Cerebellar cortex (tissue), 1 donor: ENCODE measurements around the gene WDR88.
"Not testable (repeated sequence)": the region's sequence is repeated elsewhere in the genome, so short reads cannot be mapped to it uniquely, and the experiment has no call there.

Experiments used
- DNase-seq: peaks from one replicate; pipeline ENCODE4 v3.0.0-alpha.2; 2015; ENCODE audit warnings: low spot score

WDR88 gene

DNA sequence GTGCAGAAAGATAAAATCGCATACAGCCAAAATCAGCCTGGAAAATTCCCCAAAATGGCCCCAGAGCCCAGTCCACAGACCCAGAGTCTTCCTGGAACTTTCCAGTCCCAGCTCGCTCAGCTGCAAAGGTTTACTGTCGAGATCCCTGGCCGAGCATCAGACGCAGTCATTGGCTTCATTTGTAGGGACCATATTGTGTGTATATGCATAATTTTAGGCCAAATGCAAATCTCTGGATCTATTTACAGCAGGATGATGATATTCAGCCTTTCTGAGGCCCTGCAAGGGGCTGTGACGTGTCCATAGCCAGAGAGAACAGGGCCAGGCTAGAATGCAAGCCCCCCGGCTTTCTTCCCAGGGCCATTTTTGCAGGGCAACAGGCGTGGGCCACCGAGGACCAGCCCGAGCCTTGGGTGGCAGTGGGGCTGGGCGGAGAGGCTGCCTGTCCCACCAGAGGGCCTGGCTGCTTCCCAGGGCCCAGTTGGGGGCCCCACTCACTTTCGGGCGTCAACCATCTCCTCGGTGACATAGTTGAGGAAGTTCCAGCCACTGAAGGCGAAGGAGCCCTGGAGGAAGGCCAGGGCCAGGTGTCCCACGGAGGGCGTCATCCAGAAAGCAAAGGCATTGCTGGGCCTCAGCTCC is 80.0 kb downstream of the WDR88 start:
- no peak for DNase-seq

DNA sequence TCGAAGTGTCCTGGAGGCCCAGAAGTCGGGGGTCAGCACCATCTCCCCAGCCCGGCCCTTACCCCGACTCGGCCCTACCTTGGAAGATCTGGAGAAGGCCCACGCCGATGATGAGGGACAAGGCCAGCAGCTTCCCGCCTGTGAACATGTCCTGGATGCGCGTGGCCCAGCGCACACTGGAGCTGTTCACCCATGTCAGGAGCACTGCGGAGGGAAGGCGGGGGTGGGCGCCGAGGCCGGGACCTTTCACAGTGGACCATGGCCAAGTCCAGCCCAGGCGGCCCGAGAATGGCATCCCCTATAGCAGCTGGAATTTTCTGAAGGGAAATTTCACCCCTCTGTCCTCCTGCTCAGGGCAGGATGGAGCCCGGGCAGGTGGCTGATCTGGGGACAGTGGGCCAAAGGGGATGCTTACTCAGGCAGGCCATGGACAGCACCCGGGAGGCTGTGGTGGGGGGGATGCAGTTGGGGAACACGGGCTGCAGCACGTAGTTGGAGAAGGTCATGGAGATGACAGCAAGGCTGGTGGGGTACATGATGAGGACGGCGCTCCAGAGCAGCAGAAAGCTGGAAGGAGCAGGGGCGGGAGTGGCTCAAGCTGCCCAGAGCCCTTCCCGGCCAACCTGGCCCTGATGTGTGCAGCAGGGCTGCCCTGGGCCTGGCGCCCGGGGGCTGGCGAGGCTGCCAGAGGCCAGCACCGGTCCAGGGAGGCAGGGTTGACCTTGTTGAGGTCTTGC is 80.7 kb downstream of the WDR88 start:
- no peak for DNase-seq

DNA sequence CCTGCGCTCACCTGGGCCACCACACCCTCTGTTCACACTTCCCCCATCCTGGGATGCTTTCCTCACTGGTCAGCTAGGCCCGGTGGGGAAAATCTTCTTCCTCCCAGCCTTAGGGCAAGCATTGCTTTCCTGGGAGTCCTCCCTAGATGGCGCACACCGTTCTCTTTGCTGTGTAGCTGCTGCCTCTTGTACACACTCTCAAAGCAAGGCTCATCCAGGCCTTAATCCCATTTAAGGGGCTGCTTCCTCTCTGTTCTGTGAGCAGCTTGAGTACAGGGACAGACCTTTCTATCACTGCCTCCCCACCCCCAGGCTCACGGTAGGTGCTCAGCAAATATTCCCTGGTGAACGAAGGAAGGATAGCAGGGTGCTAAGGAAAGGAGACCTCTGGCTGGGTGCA is 82.7 kb downstream of the WDR88 start:
- peak; percentile 41 for DNase-seq

GRCh38 chr19:33215438-33216197 is 83.7 kb downstream of the WDR88 start:
- no peak for DNase-seq

GRCh38 chr19:33216198-33216830 is 84.4 kb downstream of the WDR88 start:
- DNase-seq = no peak

GRCh38 chr19:33217881-33218280 is 86.0 kb downstream of the WDR88 start:
- no peak for DNase-seq

DNA sequence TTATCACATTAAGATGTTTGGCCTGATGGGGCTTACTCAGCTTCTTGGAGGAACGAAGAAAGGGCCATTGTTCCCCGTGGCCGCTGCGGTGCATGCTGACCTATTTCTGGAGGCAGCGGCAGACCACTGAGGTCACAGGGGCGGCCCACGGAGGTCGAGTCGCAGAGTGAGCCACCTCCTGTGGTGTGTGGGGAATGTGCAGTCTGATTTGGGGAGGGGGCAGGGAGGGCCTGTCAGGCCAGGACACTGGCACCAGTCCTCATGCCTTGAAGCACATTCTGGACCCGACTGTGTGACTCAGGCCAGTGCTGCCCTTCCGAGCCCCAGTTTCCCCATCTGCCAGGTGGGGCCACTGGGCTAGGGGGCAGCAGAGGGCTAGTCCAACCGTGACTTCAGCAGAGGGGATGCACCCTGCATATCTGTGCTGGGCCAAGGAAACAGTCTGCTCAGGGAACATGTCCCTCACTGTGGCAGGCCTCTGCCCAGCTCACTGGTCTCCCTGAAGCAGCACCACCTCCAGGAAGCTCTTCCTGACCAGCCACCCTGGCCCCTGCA is 87.4 kb downstream of the WDR88 start:
- no peak for DNase-seq

- DNase-seq = no peak
These were observed 88.2 kb downstream of the WDR88 start for GRCh38 chr19:33220115-33220514.

GRCh38 chr19:33220735-33221134 is 88.8 kb downstream of the WDR88 start:
- no peak for DNase-seq

GRCh38 chr19:33221638-33222037 is 89.7 kb downstream of the WDR88 start:
- no peak for DNase-seq

GRCh38 chr19:33222255-33222654 is 90.3 kb downstream of the WDR88 start:
- DNase-seq = not testable (repeated sequence)

GRCh38 chr19:33224694-33225457 is 93.0 kb downstream of the WDR88 start:
- no peak for DNase-seq
